Kidney glomerular epithelial cell (primary cell): Measurements from ENCODE around the gene MAP2K2.
"Not testable (repeated sequence)": the region's sequence is repeated elsewhere in the genome, so short reads cannot be mapped to it uniquely, and the experiment has no call there.

Source experiments
- DNase-seq: peaks from one replicate; lab custom pipeline; 2025; lab: John Stamatoyannopoulos, UW

The MAP2K2 gene

DNA sequence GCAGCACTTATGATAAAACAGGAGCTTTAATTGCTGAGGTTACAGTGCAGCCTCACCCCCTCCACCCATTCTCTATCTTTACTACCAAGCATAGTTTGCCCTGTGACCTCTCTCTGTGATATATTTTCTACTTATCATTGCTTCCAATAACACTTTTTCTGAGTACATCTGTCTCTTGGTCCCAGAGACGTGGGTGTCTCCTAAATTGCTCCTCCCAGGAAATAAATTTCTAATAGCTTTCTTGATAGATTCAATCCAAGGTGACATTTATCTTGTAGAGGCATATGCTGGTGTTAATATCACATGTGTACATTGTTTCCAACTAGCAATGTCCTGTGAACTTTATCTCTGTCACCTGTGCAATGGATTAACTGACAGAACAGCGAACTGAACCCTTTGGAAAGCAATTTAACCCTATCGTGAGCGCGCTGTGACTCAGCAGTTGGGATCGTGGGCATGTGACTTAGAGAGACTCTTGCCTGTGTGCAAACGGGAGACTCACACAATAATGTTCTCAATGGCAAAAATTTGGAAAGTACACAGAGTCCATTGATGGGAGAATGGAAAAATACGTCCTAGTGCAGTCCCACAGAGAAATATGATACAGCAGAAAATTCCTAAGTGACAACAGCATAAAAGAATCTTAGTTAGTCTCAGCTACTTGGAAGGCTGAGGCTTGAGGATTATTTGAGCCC lies 7.0 kb upstream of the MAP2K2 start:
- DNase-seq, result peak; percentile 6

DNA sequence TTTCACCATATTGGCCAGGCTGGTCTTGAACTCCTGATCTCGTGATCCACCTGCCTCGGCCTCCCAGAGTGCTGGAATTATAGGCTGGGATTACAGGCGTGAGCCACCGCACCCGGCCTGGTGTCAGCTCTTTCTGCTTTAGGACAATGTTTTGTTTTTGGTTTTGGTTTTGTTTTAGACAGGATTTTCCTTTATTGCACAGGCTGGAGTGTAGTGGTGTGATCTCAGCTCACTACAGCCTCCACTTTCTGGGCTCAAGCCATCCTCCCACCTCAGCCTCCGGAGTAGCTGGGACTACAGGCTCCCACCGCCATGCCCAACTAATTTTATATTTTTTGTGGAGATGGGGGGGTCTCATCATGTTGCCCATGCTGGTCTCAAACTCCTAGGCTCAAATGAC lies 5.1 kb upstream of the MAP2K2 start:
- DNase-seq, result not testable (repeated sequence)

DNA sequence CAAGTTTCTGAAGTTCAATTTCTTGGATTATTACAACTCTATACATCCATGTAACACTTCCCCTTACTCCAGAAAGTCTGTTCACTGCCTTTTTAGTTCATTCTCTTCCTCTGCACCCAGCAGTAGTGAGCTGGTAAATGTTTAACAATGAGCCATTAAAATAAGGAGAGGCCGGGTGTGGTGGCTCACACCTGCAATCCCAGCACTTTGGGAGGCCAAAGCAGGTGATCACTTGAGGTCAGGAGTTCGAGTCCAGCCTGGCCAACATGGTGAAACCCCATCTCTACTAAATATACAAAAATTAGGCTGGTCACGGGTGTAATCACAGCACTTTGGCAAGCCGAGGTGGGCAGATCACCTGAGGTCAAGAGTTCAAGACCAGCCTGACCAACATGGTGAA lies 3.4 kb upstream of the MAP2K2 start:
- DNase-seq, result not testable (repeated sequence)

- no peak for DNase-seq
Measured at GRCh38 chr19:4124638-4125037, 716 bp upstream of the MAP2K2 start.

DNA sequence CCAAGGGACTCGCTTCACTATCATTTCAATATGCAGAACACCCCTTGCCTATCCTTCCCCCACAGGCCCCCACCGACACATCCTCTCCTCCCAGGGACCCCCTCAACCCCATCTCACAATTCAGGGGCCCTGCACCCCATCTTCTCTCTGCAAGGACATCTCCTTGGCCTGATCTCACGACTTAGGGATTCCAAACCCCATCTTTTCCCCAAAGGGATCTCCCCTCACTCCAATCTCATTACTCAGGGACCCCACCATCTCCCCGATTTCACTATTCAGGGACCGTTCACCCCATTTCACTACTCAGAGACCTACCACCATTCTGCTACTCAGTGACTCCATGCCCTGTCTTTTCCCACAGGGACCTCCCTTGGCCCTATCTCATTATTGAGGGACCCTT lies 1.4 kb downstream of the MAP2K2 start:
- DNase-seq, result no peak

DNA sequence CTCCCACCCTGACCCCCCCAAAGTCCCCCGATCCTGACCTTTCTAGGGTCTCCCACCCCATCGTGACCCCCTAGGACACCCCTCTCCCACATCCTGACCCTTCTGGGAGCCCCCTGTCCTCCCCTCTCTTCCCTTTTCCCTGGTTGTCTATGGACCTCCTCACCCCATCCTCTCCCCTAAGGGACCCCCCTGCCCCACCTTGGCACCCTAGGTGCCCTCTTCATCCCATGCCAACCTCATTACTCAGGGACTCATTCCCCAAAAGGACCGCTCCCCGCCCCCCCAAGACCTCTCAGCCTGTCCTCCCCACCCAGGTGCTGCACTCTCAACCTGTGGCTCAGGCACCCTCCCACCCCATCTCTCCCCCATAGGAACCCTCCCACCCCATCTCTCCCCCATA lies 2.1 kb downstream of the MAP2K2 start:
- DNase-seq, result no peak

DNA sequence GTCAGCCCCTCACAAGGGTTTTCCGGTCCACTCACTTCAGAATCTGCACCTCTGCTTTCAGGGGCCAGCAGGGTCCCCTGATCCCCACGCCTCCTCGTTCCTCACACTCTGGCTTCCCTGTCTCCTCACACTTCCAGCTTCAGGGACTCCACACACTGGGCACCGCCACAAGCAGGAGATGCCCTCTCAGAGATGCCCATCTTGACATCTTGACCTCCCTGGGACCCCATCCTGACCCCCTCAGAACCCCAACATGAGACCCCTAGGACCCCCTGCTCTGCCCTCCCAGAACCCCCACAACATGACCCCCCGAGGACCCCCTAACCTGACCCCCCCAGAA lies 2.7 kb downstream of the MAP2K2 start:
- DNase-seq, result no peak

- no peak for DNase-seq
Measured at GRCh38 chr19:4120559-4121272, 3.2 kb downstream of the MAP2K2 start.

GRCh38 chr19:4119763-4120162 lies 4.2 kb downstream of the MAP2K2 start:
- DNase-seq, result no peak

DNA sequence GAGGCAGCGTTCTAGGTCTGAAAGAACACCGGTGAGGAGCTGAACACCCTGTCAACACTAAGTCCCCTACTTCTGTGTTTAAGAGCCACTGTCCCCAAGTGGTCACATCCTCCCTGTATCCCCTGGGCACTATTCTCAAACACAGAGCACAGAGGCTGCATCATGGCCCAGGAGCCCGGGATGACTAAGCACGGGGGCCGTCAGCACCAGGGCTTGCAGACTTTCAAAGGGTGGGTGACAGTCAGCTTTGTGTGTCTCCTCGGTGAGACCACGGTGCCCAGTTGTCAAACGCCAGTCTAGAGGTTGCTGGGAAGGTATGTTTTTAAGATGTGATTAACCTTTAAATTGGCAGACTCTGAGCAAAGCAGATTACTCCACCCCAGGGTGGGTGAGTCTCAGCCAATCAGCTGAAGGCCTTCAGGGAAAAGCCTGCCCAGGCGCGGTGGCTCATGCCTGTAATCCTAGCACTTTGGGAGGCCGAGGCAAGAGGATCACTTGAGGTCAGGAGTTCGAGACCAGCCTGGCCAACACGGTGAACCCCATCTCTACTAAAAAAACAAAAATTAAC lies 8.0 kb downstream of the MAP2K2 start:
- no peak for DNase-seq

DNA sequence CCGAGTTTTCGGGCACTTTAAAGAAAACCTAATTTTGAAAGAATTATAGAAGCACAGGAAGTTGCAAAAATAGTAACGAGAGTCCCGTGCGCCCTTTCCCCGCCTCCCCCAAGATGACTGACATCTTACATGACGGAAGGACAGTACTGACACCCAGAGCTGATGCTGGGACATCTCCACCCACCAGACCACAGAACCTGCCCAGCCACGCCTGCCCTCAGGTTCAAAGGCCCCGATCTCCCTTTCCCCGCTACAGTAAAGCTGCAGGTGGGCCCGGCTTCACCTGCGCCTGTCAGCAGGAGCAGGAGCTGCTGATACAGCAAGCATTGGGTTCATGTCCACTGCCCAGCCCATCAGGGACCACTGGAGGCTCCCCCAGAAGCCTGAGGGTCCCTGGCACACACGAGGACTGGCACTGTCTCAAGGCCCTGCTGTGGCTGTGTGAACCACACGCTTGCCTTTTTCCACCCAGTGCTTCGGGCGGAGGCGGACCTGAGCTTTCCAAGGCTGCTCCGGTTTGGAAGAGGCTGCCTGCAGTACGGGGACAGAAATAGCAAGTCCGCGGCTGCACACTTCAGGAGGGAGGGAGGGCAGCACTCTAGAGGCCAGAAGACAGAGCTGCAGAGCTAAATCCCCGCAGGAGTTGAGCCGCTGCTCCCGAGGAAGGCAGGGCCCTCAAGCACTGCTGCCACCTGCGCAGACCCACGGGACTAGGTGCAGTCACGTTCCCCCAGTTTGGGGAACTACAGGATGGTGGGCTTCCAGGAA lies 8.7 kb downstream of the MAP2K2 start:
- no peak for DNase-seq

- no peak for DNase-seq
Measured at GRCh38 chr19:4114181-4114580, 9.7 kb downstream of the MAP2K2 start.

GRCh38 chr19:4113398-4114088 lies 10.4 kb downstream of the MAP2K2 start:
- no peak for DNase-seq

DNA sequence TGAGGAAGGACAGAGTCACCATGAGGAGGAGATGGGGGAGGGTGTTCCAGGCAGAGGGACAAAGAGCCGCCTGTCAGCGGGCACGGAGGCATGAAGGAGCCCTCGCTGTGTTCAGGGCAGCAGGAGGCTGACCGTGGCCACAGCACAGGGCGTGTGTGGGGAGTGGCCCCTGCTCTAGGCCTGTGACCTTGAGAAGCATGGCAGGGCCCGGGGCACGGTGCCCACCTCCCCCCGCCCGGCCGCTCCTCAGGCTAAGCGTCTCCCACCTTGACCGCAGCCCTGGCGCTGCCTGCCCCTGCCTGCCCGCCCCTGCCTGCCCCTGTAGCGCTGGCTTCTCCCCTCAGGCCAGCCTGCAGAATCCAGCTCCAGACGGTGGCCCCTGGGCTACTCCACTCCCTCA lies 11.6 kb downstream of the MAP2K2 start:
- no peak for DNase-seq

- no peak for DNase-seq
Measured at GRCh38 chr19:4109626-4109945, 14.3 kb downstream of the MAP2K2 start.

GRCh38 chr19:4108767-4109625 lies 14.9 kb downstream of the MAP2K2 start:
- no peak for DNase-seq

- DNase-seq, result no peak
Measured at GRCh38 chr19:4103080-4103433, 20.9 kb downstream of the MAP2K2 start.

GRCh38 chr19:4102339-4103079 lies 21.4 kb downstream of the MAP2K2 start:
- DNase-seq, result no peak

- DNase-seq, result no peak
Measured at GRCh38 chr19:4101496-4101770, 22.5 kb downstream of the MAP2K2 start.

DNA sequence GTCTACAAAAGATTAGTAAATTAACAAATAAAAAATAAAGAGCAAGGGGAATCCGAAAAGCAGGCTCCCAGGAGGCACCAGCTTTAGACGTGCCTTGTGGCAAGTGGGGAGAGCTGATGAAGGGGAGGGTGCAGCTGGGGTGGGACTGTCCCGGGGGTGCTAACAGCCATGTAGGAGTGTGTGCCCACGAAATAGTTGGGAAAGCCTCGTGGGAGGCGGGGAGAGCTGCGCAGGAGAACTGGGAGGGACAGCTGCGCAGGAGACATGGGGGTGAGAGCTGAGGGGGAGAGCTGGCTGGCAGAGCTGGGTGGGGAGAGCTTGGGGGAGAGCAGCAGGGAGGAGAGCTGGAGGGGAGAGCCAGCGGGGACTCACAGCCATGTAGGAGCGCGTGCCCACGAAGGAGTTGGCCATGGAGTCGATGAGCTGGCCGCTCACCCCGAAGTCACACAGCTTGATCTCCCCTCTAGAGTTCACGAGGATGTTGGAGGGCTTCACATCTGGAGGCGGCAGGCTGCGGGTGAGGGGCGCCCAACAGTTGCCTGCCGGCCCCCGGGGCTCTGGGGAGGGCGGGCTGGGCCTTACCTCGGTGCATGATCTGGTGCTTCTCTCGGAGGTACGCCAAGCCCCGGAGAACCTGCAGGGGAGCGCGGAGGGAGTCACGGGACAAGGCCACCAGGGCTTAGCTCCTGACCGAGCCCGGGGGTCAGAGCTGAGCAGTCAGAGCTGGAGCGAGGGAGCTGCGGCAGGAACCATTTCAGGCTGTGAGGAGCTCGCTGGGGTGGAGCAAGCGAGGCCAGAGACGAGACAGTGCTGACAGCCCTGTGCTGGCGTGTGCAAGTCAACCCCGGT lies 23.1 kb downstream of the MAP2K2 start:
- no peak for DNase-seq
